Ishikawa (cell line): ENCODE results near the gene PRIMPOL.

Experiments used
- CEBPB ChIP-seq: IDR thresholded peaks from 2 replicates; pipeline ENCODE4 v1.6.1; 2012
- CREB1 ChIP-seq: IDR thresholded peaks from 2 replicates; pipeline ENCODE4 v1.6.1; 2012; ENCODE audit warnings: low read depth
- EGR1 ChIP-seq: IDR thresholded peaks from 2 replicates; pipeline ENCODE4 v1.6.1; 2012
- EP300 ChIP-seq: IDR thresholded peaks from 2 replicates; pipeline ENCODE4 v1.6.1; 2012; ENCODE audit warnings: borderline replicate concordance
- FOXM1 ChIP-seq: IDR thresholded peaks from 2 replicates; pipeline ENCODE4 v1.6.1; 2012; ENCODE audit warnings: low read depth, borderline replicate concordance
- MAX ChIP-seq: IDR thresholded peaks from 2 replicates; pipeline ENCODE4 v1.6.1; 2012
- NFIC ChIP-seq: IDR thresholded peaks from 2 replicates; pipeline ENCODE4 v1.6.1; 2012
- RAD21 ChIP-seq: IDR thresholded peaks from 2 replicates; pipeline ENCODE4 v1.6.1; 2012; ENCODE audit warnings: low read depth
- REST ChIP-seq: IDR thresholded peaks from 2 replicates; pipeline ENCODE4 v1.6.1; 2012; ENCODE audit warnings: low read depth, mild to moderate bottlenecking
- TAF1 ChIP-seq: IDR thresholded peaks from 2 replicates; pipeline ENCODE4 v1.6.1; 2012; ENCODE audit warnings: low read depth, mild to moderate bottlenecking
- TCF12 ChIP-seq: IDR thresholded peaks from 2 replicates; pipeline ENCODE4 v1.6.1; 2012; ENCODE audit warnings: low read depth
- TEAD4 ChIP-seq: IDR thresholded peaks from 2 replicates; pipeline ENCODE4 v1.6.1; 2012
- USF1 ChIP-seq: IDR thresholded peaks from 2 replicates; pipeline ENCODE4 v1.6.1; 2012
- YY1 ChIP-seq: IDR thresholded peaks from 2 replicates; pipeline ENCODE4 v1.6.1; 2012; ENCODE audit warnings: low read depth
- ZBTB7A ChIP-seq: IDR thresholded peaks from 2 replicates; pipeline ENCODE4 v1.6.1; 2012; ENCODE audit warnings: low read depth

Gene PRIMPOL

GRCh38 chr4:184632842-184633241, 16.7 kb upstream of the PRIMPOL start:
- no peak for TF ChIP-seq TAF1
- no peak for TF ChIP-seq RAD21

- TF ChIP-seq CEBPB = no peak
- no peak for TF ChIP-seq ZBTB7A
- no peak for TF ChIP-seq TEAD4
Measured at GRCh38 chr4:184635381-184635780, 14.2 kb upstream of the PRIMPOL start.

GRCh38 chr4:184636144-184636543, 13.4 kb upstream of the PRIMPOL start:
- TF ChIP-seq MAX (no peak), EP300 (no peak), TEAD4 (no peak), TCF12 (no peak), CREB1 (no peak), NFIC (no peak), FOXM1 (no peak), ZBTB7A (no peak), EGR1 (no peak)

GRCh38 chr4:184636897-184637296, 12.6 kb upstream of the PRIMPOL start:
- TF ChIP-seq EGR1 = no peak

- TF ChIP-seq TAF1 (no peak), EP300 (no peak), TEAD4 (no peak), CREB1 (no peak), YY1 (no peak)
Measured at GRCh38 chr4:184641022-184641421, 8.5 kb upstream of the PRIMPOL start.

- no peak for TF ChIP-seq USF1
- TF ChIP-seq MAX = no peak
- TF ChIP-seq TCF12 = no peak
- TF ChIP-seq EP300 = no peak
- no peak for TF ChIP-seq TEAD4
- TF ChIP-seq RAD21 = no peak
- TF ChIP-seq TAF1 = no peak
- TF ChIP-seq YY1 = no peak
- no peak for TF ChIP-seq NFIC
- no peak for TF ChIP-seq ZBTB7A
Measured at GRCh38 chr4:184641451-184641850, 8.1 kb upstream of the PRIMPOL start.

- no peak for TF ChIP-seq YY1
- TF ChIP-seq REST = no peak
- no peak for TF ChIP-seq TAF1
- no peak for TF ChIP-seq USF1
- no peak for TF ChIP-seq CREB1
- no peak for TF ChIP-seq ZBTB7A
- TF ChIP-seq NFIC = no peak
- no peak for TF ChIP-seq TCF12
- TF ChIP-seq MAX = no peak
- no peak for TF ChIP-seq EGR1
- no peak for TF ChIP-seq FOXM1
- TF ChIP-seq RAD21 = no peak
- TF ChIP-seq EP300 = no peak
- TF ChIP-seq TEAD4 = no peak
- no peak for TF ChIP-seq CEBPB
Measured at GRCh38 chr4:184643731-184644130, 5.8 kb upstream of the PRIMPOL start.

GRCh38 chr4:184644553-184645307, 4.8 kb upstream of the PRIMPOL start:
- TF ChIP-seq CREB1 (no peak), NFIC (no peak), EGR1 (no peak), TEAD4 (no peak), TCF12 (no peak), REST (no peak), ZBTB7A (no peak), TAF1 (no peak), EP300 (no peak), USF1 (no peak), RAD21 (no peak), MAX (no peak), FOXM1 (no peak), CEBPB (no peak), YY1 (no peak)
